Measurements from ENCODE around the gene HPSE2. TPM values are rescaled to one million over a fixed set of nuclear protein-coding genes. Genes with fewer than 3 reads are reported as not detected.

The HPSE2 gene
- total RNA-seq, 1 donor: 5.6 TPM

DNA sequence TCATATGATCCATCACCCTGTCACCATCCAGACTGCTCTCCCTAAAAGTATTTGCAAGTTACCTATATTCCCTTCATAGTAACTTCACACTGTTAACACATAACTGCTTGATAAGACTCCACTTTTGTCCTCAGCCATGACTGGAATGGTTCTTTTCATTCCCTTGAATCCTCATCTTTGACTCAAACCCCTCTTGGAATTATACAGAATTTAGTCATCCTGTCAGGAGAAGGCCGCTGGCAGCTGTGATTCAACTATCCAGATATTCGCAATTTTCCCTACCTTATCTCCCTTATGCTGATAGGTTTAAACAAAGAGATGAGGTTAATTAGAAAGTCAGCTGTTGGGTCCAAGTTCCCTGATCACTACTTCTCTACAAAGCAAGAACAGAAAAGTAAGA lies 646.0 kb downstream of the HPSE2 start:
- no peak for TF ChIP-seq CTCF (IDR thresholded peaks at IDR 0.05; ENCODE audit: insufficient read depth, low read depth, low read length)
- no peak for DNase-seq (ENCODE audit: low read depth)
- no peak overlapping the region for H3K4me3 ChIP-seq (ENCODE audit: low read depth, low read length)

DNA sequence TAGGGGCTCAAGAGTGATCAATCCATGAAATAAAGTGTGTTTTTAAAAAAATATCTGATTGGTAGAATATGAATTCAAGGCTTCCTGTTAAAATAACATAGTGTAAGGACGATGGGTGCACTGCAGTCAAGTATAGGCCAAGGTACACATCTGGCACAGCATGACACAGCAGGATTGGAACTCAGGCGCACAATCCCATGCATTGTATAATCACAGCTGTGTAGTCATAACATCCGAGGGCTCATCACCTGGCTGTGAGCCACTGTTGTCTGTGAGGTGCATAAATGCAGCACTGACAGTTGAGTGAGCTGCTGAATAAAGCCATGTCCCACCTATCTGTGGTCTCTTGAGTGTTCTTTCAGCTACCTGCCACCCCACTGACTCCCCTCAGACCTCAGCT lies 646.6 kb downstream of the HPSE2 start:
- peak; percentile 59 for DNase-seq (ENCODE audit: low read depth)
- H3K4me3 ChIP-seq (ENCODE audit: low read depth, low read length): no peak overlapping the region
- no peak for TF ChIP-seq CTCF (IDR thresholded peaks at IDR 0.05; ENCODE audit: insufficient read depth, low read depth, low read length)

DNA sequence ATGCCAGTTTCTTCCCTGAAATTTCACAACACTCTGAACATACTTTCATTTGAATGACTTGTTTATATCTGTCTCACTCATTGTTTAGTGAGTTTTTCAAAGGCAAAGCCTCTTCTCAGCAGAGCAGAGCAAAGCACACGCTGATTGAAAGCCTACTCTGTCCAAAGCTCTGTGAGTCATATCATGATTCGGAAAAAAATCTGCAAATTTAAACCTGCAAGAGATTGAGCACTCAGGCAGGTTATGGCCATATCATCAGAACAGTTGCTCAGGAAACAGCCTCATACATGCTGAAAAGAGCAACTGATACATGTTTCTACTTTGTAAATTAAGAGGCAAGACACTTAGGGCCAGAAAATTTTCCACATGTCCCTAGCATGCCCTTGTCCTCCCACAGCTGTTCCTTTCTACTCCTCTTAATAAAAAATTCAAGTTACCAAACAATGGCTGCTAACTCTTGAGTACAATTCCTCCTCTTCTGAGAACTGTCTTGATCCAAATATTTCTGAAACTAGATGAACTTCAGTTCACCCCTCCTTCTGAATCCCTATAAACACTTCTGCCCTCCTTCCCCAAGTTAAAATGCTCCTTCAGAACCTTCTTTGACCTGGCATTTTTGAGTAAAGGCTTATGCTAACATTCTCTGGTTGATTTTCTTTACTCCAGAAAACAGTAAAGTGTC lies 648.4 kb downstream of the HPSE2 start:
- no peak overlapping the region for H3K4me3 ChIP-seq (ENCODE audit: low read depth, low read length)
- TF ChIP-seq CTCF (IDR thresholded peaks at IDR 0.05; ENCODE audit: insufficient read depth, low read depth, low read length): no peak
- peak; percentile 56 for DNase-seq (ENCODE audit: low read depth)

GRCh38 chr10:98586096-98586495 lies 649.6 kb downstream of the HPSE2 start:
- TF ChIP-seq CTCF (IDR thresholded peaks at IDR 0.05; ENCODE audit: insufficient read depth, low read depth, low read length): no peak
- no peak overlapping the region for H3K4me3 ChIP-seq (ENCODE audit: low read depth, low read length)
- DNase-seq (ENCODE audit: low read depth): no peak

DNA sequence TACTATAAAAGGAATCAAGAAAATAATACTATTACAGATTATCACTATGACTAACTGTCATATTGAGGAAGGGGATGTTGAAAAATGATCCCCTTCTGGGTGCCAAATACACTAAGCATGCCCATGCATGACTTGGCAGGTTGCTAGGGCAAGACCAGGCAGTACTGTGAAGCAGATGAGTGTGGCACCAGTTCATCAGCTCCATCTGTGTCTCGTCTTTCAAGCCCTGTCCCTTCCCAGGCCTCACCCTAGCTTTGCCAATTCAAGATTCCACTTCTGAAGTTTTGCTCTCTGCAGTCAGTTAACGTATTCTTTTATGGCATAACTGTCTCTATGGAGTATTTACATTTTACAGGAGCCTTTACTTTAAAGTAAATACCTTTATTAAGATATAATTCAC lies 653.3 kb downstream of the HPSE2 start:
- DNase-seq (ENCODE audit: low read depth): no peak
- H3K4me3 ChIP-seq (ENCODE audit: low read depth, low read length): no peak overlapping the region
- TF ChIP-seq CTCF (IDR thresholded peaks at IDR 0.05; ENCODE audit: insufficient read depth, low read depth, low read length): no peak

DNA sequence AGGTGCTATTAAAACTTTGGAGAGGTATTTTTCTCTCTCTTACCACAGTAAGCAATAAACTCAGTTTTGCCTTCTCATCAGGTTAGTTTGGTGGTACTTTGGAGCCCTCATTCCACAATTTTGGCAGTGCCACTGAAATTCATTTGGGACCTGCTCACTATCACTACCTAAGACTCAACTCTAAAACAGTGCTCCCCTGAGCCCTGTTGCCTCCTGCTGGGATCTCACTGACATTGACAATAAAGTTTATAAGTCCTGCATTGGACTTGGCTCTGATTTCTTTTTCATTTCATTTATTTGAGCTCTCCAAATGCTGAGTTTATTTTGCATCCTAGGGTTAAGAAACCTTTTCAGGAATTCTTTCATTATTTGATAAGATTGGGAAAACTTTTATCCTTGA lies 658.1 kb downstream of the HPSE2 start:
- no peak overlapping the region for H3K4me3 ChIP-seq (ENCODE audit: low read depth, low read length)
- DNase-seq (ENCODE audit: low read depth): no peak
- TF ChIP-seq CTCF (IDR thresholded peaks at IDR 0.05; ENCODE audit: insufficient read depth, low read depth, low read length): no peak

DNA sequence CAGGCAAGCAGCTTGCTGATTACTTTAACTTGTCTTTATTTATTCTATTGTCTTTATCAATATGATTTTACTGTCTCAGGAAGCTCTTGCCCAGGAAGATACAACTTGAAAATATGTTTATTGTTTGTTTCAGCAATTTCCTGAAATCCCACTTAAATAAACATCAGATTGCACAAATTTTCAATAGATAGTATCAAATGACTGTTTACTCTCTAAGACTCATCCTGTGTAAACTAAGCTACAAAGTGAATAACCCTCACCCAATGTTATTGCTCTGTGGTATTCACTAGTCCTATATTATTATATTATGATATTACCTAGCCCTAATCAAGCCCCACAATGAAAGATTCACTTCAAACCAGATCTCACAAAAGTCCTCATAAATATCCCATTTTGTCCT lies 658.5 kb downstream of the HPSE2 start:
- no peak overlapping the region for H3K4me3 ChIP-seq (ENCODE audit: low read depth, low read length)
- DNase-seq (ENCODE audit: low read depth): peak; percentile 47
- TF ChIP-seq CTCF (IDR thresholded peaks at IDR 0.05; ENCODE audit: insufficient read depth, low read depth, low read length): no peak
